Measurements from ENCODE around the gene PRTG. TPM values are rescaled to one million over a fixed set of nuclear protein-coding genes. Genes with fewer than 3 reads are reported as not detected.

PRTG gene
- total RNA-seq, 1 experiment from 2014 or later = 11.4 TPM

DNA sequence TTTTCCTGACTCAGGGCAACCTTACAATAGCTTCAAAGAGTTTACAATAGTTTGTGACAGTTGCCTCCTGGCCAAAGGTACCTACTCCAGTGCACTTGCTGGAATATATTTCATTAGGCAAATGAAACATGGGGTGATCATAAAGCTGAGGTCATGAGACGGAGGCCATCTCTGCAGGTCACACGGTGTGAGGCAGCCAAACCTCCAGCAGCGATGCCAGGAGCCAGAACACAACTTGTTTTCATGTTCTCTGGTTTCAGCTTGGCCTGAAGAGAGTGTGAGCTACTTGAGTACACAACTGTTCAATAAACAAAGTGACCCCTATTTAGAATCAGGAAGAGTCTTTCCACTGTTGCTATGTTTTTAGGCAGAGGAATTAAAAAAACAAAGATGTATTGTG is 112.1 kb downstream of the PRTG start:
- Histone ChIP-seq H3K9me3 (ENCODE audit: control insufficient read depth, insufficient read depth, low read depth, low read length) (no peaks in the 10 kb centered on the region), H3K36me3 (ENCODE audit: control insufficient read depth, insufficient read depth, low read length) (no peaks in the 10 kb centered on the region), H3K4me1 (ENCODE audit: control insufficient read depth, insufficient read depth, low read length) (peaks cover 3% of the 10 kb centered on the region; the same call in 1 of the 2 replicates), H3K4me3 (ENCODE audit: low read depth in 2 of 2, low read length in 2 of 2) (no peak overlapping the region), H3K27ac (ENCODE audit: low read length) (no peak overlapping the region), H3K27me3 (ENCODE audit: control insufficient read depth, insufficient read depth, low read length) (no peaks in the 10 kb centered on the region)
- no peak for DNase-seq (ENCODE audit: low read depth, low spot score)
- no peak for ATAC-seq
- POLR2A ChIA-PET = no interaction called here
- CTCF ChIA-PET = no interaction called here
- in situ Hi-C loops (cut with HindIII; ENCODE audit: low pct_unique_long_range_greater_than_20kb, low sequenced_read_pairs) = no loop called here
- TF ChIP-seq, protein P1, sequence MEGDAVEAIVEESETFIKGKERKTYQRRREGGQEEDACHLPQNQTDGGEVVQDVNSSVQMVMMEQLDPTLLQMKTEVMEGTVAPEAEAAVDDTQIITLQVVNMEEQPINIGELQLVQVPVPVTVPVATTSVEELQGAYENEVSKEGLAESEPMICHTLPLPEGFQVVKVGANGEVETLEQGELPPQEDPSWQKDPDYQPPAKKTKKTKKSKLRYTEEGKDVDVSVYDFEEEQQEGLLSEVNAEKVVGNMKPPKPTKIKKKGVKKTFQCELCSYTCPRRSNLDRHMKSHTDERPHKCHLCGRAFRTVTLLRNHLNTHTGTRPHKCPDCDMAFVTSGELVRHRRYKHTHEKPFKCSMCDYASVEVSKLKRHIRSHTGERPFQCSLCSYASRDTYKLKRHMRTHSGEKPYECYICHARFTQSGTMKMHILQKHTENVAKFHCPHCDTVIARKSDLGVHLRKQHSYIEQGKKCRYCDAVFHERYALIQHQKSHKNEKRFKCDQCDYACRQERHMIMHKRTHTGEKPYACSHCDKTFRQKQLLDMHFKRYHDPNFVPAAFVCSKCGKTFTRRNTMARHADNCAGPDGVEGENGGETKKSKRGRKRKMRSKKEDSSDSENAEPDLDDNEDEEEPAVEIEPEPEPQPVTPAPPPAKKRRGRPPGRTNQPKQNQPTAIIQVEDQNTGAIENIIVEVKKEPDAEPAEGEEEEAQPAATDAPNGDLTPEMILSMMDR (IDR thresholded peaks at IDR 0.05) = no peak
- TF ChIP-seq, protein P2, sequence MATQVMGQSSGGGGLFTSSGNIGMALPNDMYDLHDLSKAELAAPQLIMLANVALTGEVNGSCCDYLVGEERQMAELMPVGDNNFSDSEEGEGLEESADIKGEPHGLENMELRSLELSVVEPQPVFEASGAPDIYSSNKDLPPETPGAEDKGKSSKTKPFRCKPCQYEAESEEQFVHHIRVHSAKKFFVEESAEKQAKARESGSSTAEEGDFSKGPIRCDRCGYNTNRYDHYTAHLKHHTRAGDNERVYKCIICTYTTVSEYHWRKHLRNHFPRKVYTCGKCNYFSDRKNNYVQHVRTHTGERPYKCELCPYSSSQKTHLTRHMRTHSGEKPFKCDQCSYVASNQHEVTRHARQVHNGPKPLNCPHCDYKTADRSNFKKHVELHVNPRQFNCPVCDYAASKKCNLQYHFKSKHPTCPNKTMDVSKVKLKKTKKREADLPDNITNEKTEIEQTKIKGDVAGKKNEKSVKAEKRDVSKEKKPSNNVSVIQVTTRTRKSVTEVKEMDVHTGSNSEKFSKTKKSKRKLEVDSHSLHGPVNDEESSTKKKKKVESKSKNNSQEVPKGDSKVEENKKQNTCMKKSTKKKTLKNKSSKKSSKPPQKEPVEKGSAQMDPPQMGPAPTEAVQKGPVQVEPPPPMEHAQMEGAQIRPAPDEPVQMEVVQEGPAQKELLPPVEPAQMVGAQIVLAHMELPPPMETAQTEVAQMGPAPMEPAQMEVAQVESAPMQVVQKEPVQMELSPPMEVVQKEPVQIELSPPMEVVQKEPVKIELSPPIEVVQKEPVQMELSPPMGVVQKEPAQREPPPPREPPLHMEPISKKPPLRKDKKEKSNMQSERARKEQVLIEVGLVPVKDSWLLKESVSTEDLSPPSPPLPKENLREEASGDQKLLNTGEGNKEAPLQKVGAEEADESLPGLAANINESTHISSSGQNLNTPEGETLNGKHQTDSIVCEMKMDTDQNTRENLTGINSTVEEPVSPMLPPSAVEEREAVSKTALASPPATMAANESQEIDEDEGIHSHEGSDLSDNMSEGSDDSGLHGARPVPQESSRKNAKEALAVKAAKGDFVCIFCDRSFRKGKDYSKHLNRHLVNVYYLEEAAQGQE (IDR thresholded peaks at IDR 0.05; ENCODE audit: insufficient read depth in 1 of 2, low read depth in 2 of 2, low read length in 1 of 2) = no peak
- no peak for TF ChIP-seq SIN3A (IDR thresholded peaks at IDR 0.05; ENCODE audit: borderline replicate concordance, insufficient read depth, low read depth, low read length)
- intact Hi-C loops (cut with micrococcal nuclease; ENCODE audit: unreplicated experiment) = no loop called here
- no TSS peak for BruUV-seq (replicated peaks)

DNA sequence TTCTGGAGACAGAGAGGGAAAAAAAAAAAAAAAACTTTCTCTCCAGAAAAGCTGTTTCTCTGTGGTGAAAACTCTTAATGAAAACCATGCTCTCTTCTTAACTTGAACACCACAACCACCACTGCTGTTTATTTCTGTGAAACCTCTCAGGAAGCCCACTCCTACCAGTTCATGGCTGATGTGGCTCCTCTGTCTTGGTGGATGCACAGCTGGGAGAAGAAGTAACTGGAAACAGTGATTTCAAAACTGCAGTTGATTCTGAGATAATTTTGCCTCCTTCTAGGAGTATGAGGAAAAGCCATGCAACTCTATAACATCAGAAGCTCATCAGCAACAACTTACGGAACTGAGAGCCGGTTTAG is 114.6 kb downstream of the PRTG start:
- Histone ChIP-seq H3K9me3 (ENCODE audit: control insufficient read depth, insufficient read depth, low read depth, low read length) (no peaks in the 10 kb centered on the region), H3K27ac (ENCODE audit: low read length) (peak overlapping the region; percentile 9; the same call in 1 of the 2 replicates), H3K27me3 (ENCODE audit: control insufficient read depth, insufficient read depth, low read length) (no peaks in the 10 kb centered on the region), H3K36me3 (ENCODE audit: control insufficient read depth, insufficient read depth, low read length) (no peaks in the 10 kb centered on the region), H3K4me3 (ENCODE audit: low read depth in 2 of 2, low read length in 2 of 2) (no peak overlapping the region), H3K4me1 (ENCODE audit: control insufficient read depth, insufficient read depth, low read length) (peaks cover 3% of the 10 kb centered on the region; the same call in 1 of the 2 replicates)
- ChIA-PET CTCF (interaction anchor here (0.9 kb wide), 1 partner anchor 193 kb away, joined by 3 read pairs; no protein-coding TSS in a partner anchor), POLR2A (interaction anchor here (0.6 kb wide), 2 partner anchors 191 to 315 kb away, joined by 3 to 7 read pairs; no protein-coding TSS in a partner anchor)
- no peak for DNase-seq (ENCODE audit: low read depth, low spot score)
- in situ Hi-C loops (cut with HindIII; ENCODE audit: low pct_unique_long_range_greater_than_20kb, low sequenced_read_pairs) (no loop called here), intact Hi-C loops (cut with micrococcal nuclease; ENCODE audit: unreplicated experiment) (no loop called here)
- no peak for ATAC-seq
- TF ChIP-seq, protein P1 (IDR thresholded peaks at IDR 0.05) = no peak
- TF ChIP-seq SIN3A (IDR thresholded peaks at IDR 0.05; ENCODE audit: borderline replicate concordance, insufficient read depth, low read depth, low read length) = no peak
- no peak for TF ChIP-seq POLR2AphosphoS5 (IDR thresholded peaks at IDR 0.05; ENCODE audit: low read depth, low read length)
- no peak for TF ChIP-seq TCF7L2 (IDR thresholded peaks at IDR 0.05; ENCODE audit: low read depth, low read length)
- TF ChIP-seq, protein P2 (IDR thresholded peaks at IDR 0.05; ENCODE audit: insufficient read depth in 1 of 2, low read depth in 2 of 2, low read length in 1 of 2) = no peak
- no TSS peak for BruUV-seq (replicated peaks)
